HCT116 (cell line): ENCODE measurements around the gene NLRP1. TPM values are rescaled to one million over a fixed set of nuclear protein-coding genes. Genes with fewer than 3 reads are reported as not detected.
A peak's percentile ranks its signal among the peaks of the same experiment; 100 is the strongest.

Experiments
- ATAC-seq: fragments of 200-7000 bp; cut with Tn5 transposase; 2 replicates; pipeline ENCODE4 v1.9.1; 2020; ENCODE audit warnings: mild to moderate bottlenecking, moderate library complexity
- BruUV-seq: library from RNA; stranded (reverse); fragments of 400-500 nt; replicated peaks from 2 replicates; lab custom pipeline; 2021; lab: Mats Ljungman, UMichigan
- CTCF ChIA-PET: fragments of 300-600 bp; sonication (Branson Sonifier 250); formaldehyde crosslinking; loops from one replicate; lab custom pipeline; 2021; ENCODE audit warnings: antibody characterized with exemption; lab: Charles Lee
- POLR2A ChIA-PET: fragments of 300-600, 350-600 bp; sonication (Branson Sonifier 250); formaldehyde crosslinking; loops from one replicate; lab custom pipeline; 2021; ENCODE audit warnings: antibody characterized with exemption; lab: Charles Lee
- RAD21 ChIA-PET, 2 experiments: fragments of 300-600 bp; sonication (Branson Sonifier 250); formaldehyde crosslinking; loops; one replicate each; lab custom pipeline; 2023; ENCODE audit warnings: low total read pairs in 2 of 2; ENCODE audit not compliant: uncharacterized antibody in 2 of 2, unreplicated experiment in 2 of 2, low non-redundant PET in 1 of 2; lab: Charles Lee
- DNase-seq: peaks from one replicate; pipeline ENCODE4 v3.0.0-alpha.2; 2010; ENCODE audit warnings: low read depth, low spot score
- H2AFZ ChIP-seq: fragments of 200-600 bp; shearing (Covaris generic), sonication (generic); 2 replicates; pipeline ENCODE4 v1.6.1; 2017; ENCODE audit warnings: low read depth, mixed run types, mixed read lengths, antibody characterized with exemption, low read length; ENCODE audit not compliant: poor library complexity, severe bottlenecking
- H3K27ac ChIP-seq: 2 replicates; pipeline ENCODE4 v1.5.1; 2012; ENCODE audit warnings: low read depth, low read length
- H3K27me3 ChIP-seq: fragments of 200-600 bp; sonication (generic); 2 replicates; pipeline ENCODE4 v1.6.1; 2016; ENCODE audit warnings: mixed run types, low read length, mixed read lengths; ENCODE audit not compliant: insufficient read depth
- H3K36me3 ChIP-seq, 2 experiments: fragments of 200-500 bp in 1 of 2; fragments of 200-600 bp in 1 of 2; sonication (Bioruptor generic) in 1 of 2; sonication (generic) in 1 of 2; 2 replicates each; pipeline versions ENCODE4 v1.5.1 to v1.6.1; 2014 to 2016; ENCODE audit warnings: low read length in 2 of 2, inconsistent platforms in 1 of 2, mixed read lengths in 1 of 2, mixed run types in 1 of 2; ENCODE audit not compliant: insufficient read depth in 2 of 2, control insufficient read depth in 1 of 2
- H3K4me1 ChIP-seq, 2 experiments: fragments of 200-600 bp in 1 of 2; sonication (generic) in 1 of 2; 2 replicates each; pipeline versions ENCODE4 v1.5.1 to v1.6.1; 2012 to 2017; ENCODE audit warnings: low read length in 2 of 2, inconsistent platforms in 1 of 2, mild to moderate bottlenecking in 1 of 2, mixed read lengths in 1 of 2, mixed run types in 1 of 2, moderate library complexity in 1 of 2; ENCODE audit not compliant: insufficient read depth in 2 of 2, control insufficient read depth in 1 of 2
- H3K4me2 ChIP-seq: fragments of 200-600 bp; sonication (generic); 2 replicates; pipeline ENCODE4 v1.6.1; 2017; ENCODE audit warnings: mixed run types, low read length, mixed read lengths
- H3K4me3 ChIP-seq, 2 experiments: fragments of 200-600 bp in 1 of 2; sonication (generic) in 1 of 2; replicated peaks in 1 of 2; 2 replicates each; pipeline ENCODE4 v1.5.1; 2011 to 2016; ENCODE audit warnings: low read length in 2 of 2, control low read depth in 1 of 2, low read depth in 1 of 2, mild to moderate bottlenecking in 1 of 2, mixed read lengths in 1 of 2, mixed run types in 1 of 2
- H3K79me2 ChIP-seq: fragments of 200-600 bp; sonication (generic); 2 replicates; pipeline ENCODE4 v1.6.1; 2017; ENCODE audit warnings: mild to moderate bottlenecking, mixed run types, low read length, moderate library complexity, mixed read lengths; ENCODE audit not compliant: insufficient read depth
- H3K9ac ChIP-seq: fragments of 200-600 bp; sonication (generic); 2 replicates; pipeline ENCODE4 v1.6.1; 2016; ENCODE audit warnings: low read length, mixed read lengths
- H3K9me2 ChIP-seq: fragments of 200-600 bp; sonication (generic), shearing (Covaris generic); 2 replicates; pipeline ENCODE4 v1.6.1; 2017; ENCODE audit warnings: mixed run types, mild to moderate bottlenecking, moderate library complexity; ENCODE audit not compliant: insufficient read depth
- H3K9me3 ChIP-seq, 2 experiments: fragments of 200-500 bp in 1 of 2; fragments of 200-600 bp in 1 of 2; sonication (Bioruptor generic) in 1 of 2; sonication (generic) in 1 of 2; 2 replicates each; pipeline ENCODE4 v1.6.1; 2014 to 2017; ENCODE audit warnings: low read length in 2 of 2, mixed read lengths in 2 of 2, inconsistent platforms in 1 of 2, low read depth in 1 of 2, mild to moderate bottlenecking in 1 of 2, mixed run types in 1 of 2, moderate library complexity in 1 of 2; ENCODE audit not compliant: control insufficient read depth in 1 of 2, insufficient read depth in 1 of 2
- H4K20me1 ChIP-seq: fragments of 200-600 bp; sonication (generic), shearing (Covaris generic); 2 replicates; pipeline ENCODE4 v1.6.1; 2017; ENCODE audit warnings: mixed run types, mild to moderate bottlenecking, moderate library complexity; ENCODE audit not compliant: insufficient read depth
- ATF3 ChIP-seq: IDR thresholded peaks from 2 replicates; pipeline ENCODE4 v1.6.1; 2012
- EGR1 ChIP-seq: IDR thresholded peaks from 2 replicates; pipeline ENCODE4 v1.6.1; 2012; ENCODE audit warnings: low read depth
- ELF1 ChIP-seq: IDR thresholded peaks from 2 replicates; pipeline ENCODE4 v1.6.1; 2012; ENCODE audit warnings: low read depth, borderline replicate concordance
- EZH2 ChIP-seq: fragments of 200-600 bp; sonication (generic); IDR thresholded peaks from 2 replicates; pipeline ENCODE4 v1.6.1; 2017; ENCODE audit warnings: antibody characterized with exemption, mixed run types
- FOSL1 ChIP-seq: IDR thresholded peaks from 2 replicates; pipeline ENCODE4 v1.6.1; 2012; ENCODE audit warnings: low read depth
- JUND ChIP-seq: IDR thresholded peaks from 2 replicates; pipeline ENCODE4 v1.6.1; 2012
- POLR2A ChIP-seq: IDR thresholded peaks from 2 replicates; pipeline ENCODE4 v1.7.0; 2011; ENCODE audit warnings: borderline replicate concordance; ENCODE audit not compliant: insufficient read depth, insufficient read length; ENCODE audit errors: extremely low read depth
- POLR2AphosphoS5 ChIP-seq: IDR thresholded peaks from 2 replicates; pipeline ENCODE4 v1.6.1; 2011; ENCODE audit warnings: mild to moderate bottlenecking, low read depth, low read length, moderate library complexity
- SIN3A ChIP-seq: IDR thresholded peaks from 2 replicates; pipeline ENCODE4 v1.6.1; 2012; ENCODE audit warnings: low read depth
- SP1 ChIP-seq: IDR thresholded peaks from 2 replicates; pipeline ENCODE4 v1.6.1; 2012; ENCODE audit warnings: low read depth
- SRF ChIP-seq: IDR thresholded peaks from 2 replicates; pipeline ENCODE4 v1.6.1; 2012; ENCODE audit warnings: low read depth
- TCF7L2 ChIP-seq: IDR thresholded peaks from 2 replicates; pipeline ENCODE4 v1.7.0; 2011; ENCODE audit warnings: borderline replicate concordance, inconsistent platforms; ENCODE audit not compliant: insufficient read depth, insufficient read length; ENCODE audit errors: extremely low read depth
- YY1 ChIP-seq: IDR thresholded peaks from 2 replicates; pipeline ENCODE4 v1.6.1; 2011; ENCODE audit warnings: low read length, low read depth, moderate library complexity, mild to moderate bottlenecking; ENCODE audit not compliant: insufficient replicate concordance; ENCODE audit errors: extremely low read depth
- ZFX ChIP-seq: fragments of 450-650 bp; IDR thresholded peaks from 2 replicates; pipeline ENCODE4 v1.6.1; 2017
- ZNF274 ChIP-seq: fragments of 200-500 bp; sonication (Bioruptor generic); IDR thresholded peaks from 2 replicates; pipeline ENCODE4 v1.6.1; 2014; ENCODE audit warnings: mild to moderate bottlenecking, low read depth, low read length, inconsistent platforms
- intact Hi-C: fragments of 100-400 bp; cut with micrococcal nuclease; formaldehyde crosslinking; loops from 2 replicates; pipeline ENCODE4 v1.10.0; 2022
- total RNA-seq: library from RNA; stranded (reverse); gene quantifications from one replicate; pipeline ENCODE4 v1.2.1, GENCODE V29; 2021; ENCODE audit not compliant: unreplicated experiment
- TF ChIP-seq, protein P1 (sequence below): IDR thresholded peaks from 2 replicates; pipeline ENCODE4 v1.6.1; 2012
- TF ChIP-seq, protein P2 (sequence below), 3 experiments: fragments of 200-600 bp in 1 of 3; sonication (generic) in 1 of 3; IDR thresholded peaks in 2 of 3; conservative IDR thresholded peaks in 1 of 3; 2 replicates each; pipeline ENCODE4 v1.5.1; 2012 to 2017; ENCODE audit warnings: low read depth in 2 of 3, low read length in 2 of 3, antibody characterized with exemption in 1 of 3, borderline replicate concordance in 1 of 3, control low read depth in 1 of 3, mild to moderate bottlenecking in 1 of 3, mixed read lengths in 1 of 3, mixed run types in 1 of 3, moderate library complexity in 1 of 3; ENCODE audit not compliant: insufficient read depth in 1 of 3
- TF ChIP-seq, protein P3 (sequence below): IDR thresholded peaks from 2 replicates; pipeline ENCODE4 v1.6.1; 2012; ENCODE audit warnings: low read depth

The NLRP1 gene
- total RNA-seq, 1 experiment from 2014 or later, result 7.2 TPM

GRCh38 chr17:5585836-5586521 is 1.7 kb upstream of the NLRP1 start:
- Histone ChIP-seq H3K4me1 (peaks cover 10 to 26% of the 10 kb centered on the region in 2 experiments), H3K27ac (no peak overlapping the region), H3K9ac (no peak overlapping the region), H4K20me1 (no peaks in the 10 kb centered on the region), H3K27me3 (no peaks in the 10 kb centered on the region; the same call in 1 of the 2 replicates), H3K9me2 (no peaks in the 10 kb centered on the region), H3K4me2 (peak overlapping the region; percentile 22), H3K36me3 (no peaks in the 10 kb centered on the region), H3K4me3 (no peak overlapping the region), H2AFZ (no peak overlapping the region), H3K9me3 (no peaks in the 10 kb centered on the region), H3K79me2 (no peaks in the 10 kb centered on the region)
- intact Hi-C loops, result loop anchor here (2.0 to 10.0 kb wide), 4 partner anchors 121 to 1059 kb away; partner anchors contain the start of genes AIPL1, KIAA0753 and TXNDC17
- no peak for TF ChIP-seq POLR2A
- no peak for TF ChIP-seq FOSL1
- no peak for TF ChIP-seq POLR2AphosphoS5
- TF ChIP-seq, protein P1, sequence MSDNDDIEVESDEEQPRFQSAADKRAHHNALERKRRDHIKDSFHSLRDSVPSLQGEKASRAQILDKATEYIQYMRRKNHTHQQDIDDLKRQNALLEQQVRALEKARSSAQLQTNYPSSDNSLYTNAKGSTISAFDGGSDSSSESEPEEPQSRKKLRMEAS, result no peak
- TF ChIP-seq ELF1, result no peak
- TF ChIP-seq TCF7L2, result no peak
- TF ChIP-seq JUND, result no peak
- TF ChIP-seq, protein P2, sequence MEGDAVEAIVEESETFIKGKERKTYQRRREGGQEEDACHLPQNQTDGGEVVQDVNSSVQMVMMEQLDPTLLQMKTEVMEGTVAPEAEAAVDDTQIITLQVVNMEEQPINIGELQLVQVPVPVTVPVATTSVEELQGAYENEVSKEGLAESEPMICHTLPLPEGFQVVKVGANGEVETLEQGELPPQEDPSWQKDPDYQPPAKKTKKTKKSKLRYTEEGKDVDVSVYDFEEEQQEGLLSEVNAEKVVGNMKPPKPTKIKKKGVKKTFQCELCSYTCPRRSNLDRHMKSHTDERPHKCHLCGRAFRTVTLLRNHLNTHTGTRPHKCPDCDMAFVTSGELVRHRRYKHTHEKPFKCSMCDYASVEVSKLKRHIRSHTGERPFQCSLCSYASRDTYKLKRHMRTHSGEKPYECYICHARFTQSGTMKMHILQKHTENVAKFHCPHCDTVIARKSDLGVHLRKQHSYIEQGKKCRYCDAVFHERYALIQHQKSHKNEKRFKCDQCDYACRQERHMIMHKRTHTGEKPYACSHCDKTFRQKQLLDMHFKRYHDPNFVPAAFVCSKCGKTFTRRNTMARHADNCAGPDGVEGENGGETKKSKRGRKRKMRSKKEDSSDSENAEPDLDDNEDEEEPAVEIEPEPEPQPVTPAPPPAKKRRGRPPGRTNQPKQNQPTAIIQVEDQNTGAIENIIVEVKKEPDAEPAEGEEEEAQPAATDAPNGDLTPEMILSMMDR (IDR thresholded peaks at IDR 0.05 in 2 of 3, conservative IDR thresholded peaks at IDR 0.05 in 1 of 3; ENCODE audit: borderline replicate concordance in 1 of 3, insufficient read depth in 1 of 3, low read depth in 2 of 3, low read length in 2 of 3), result no peak
- TF ChIP-seq EGR1, result no peak
- no peak for TF ChIP-seq SRF
- TF ChIP-seq ATF3, result no peak
- TF ChIP-seq YY1, result no peak
- no peak for TF ChIP-seq EZH2
- TF ChIP-seq, protein P3, sequence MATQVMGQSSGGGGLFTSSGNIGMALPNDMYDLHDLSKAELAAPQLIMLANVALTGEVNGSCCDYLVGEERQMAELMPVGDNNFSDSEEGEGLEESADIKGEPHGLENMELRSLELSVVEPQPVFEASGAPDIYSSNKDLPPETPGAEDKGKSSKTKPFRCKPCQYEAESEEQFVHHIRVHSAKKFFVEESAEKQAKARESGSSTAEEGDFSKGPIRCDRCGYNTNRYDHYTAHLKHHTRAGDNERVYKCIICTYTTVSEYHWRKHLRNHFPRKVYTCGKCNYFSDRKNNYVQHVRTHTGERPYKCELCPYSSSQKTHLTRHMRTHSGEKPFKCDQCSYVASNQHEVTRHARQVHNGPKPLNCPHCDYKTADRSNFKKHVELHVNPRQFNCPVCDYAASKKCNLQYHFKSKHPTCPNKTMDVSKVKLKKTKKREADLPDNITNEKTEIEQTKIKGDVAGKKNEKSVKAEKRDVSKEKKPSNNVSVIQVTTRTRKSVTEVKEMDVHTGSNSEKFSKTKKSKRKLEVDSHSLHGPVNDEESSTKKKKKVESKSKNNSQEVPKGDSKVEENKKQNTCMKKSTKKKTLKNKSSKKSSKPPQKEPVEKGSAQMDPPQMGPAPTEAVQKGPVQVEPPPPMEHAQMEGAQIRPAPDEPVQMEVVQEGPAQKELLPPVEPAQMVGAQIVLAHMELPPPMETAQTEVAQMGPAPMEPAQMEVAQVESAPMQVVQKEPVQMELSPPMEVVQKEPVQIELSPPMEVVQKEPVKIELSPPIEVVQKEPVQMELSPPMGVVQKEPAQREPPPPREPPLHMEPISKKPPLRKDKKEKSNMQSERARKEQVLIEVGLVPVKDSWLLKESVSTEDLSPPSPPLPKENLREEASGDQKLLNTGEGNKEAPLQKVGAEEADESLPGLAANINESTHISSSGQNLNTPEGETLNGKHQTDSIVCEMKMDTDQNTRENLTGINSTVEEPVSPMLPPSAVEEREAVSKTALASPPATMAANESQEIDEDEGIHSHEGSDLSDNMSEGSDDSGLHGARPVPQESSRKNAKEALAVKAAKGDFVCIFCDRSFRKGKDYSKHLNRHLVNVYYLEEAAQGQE, result no peak
- TF ChIP-seq ZNF274, result no peak
- no peak for TF ChIP-seq SP1
- TF ChIP-seq SIN3A, result no peak
- TF ChIP-seq ZFX, result no peak
- ChIA-PET CTCF (no interaction called here), POLR2A (no interaction called here), RAD21 (no interaction called here)
- ATAC-seq (no peak), DNase-seq (no peak)
- no TSS peak for BruUV-seq
